Lung (tissue), 12 donors: Measurements from ENCODE around the gene HOXD13. TPM values are rescaled to one million over a fixed set of nuclear protein-coding genes. Genes with fewer than 3 reads are reported as not detected.

Experiments
- ATAC-seq: fragments of 200-7000 bp; cut with Tn5 transposase; one replicate; pipeline ENCODE4 v1.9.1; 2020; ENCODE audit warnings: moderate number of reproducible peaks; ENCODE audit not compliant: insufficient read depth, low FRiP score
- DNase-seq, 3 donors: peaks; one replicate each; pipeline ENCODE4 v3.0.0-alpha.2; 2013 to 2017
- H3K27ac ChIP-seq, 2 donors: one replicate each; pipeline ENCODE4 v1.5.1; 2013; ENCODE audit warnings: mild to moderate bottlenecking in 2 of 2, moderate library complexity in 2 of 2, control low read depth in 1 of 2, inconsistent platforms in 1 of 2, low read depth in 1 of 2, low read length in 1 of 2
- H3K27me3 ChIP-seq, 3 donors: one replicate each; pipeline ENCODE4 v1.5.1; 2013; ENCODE audit warnings: low read length in 2 of 3; ENCODE audit not compliant: control insufficient read depth in 3 of 3, insufficient read depth in 3 of 3
- H3K36me3 ChIP-seq, 4 donors: one replicate each; pipeline ENCODE4 v1.5.1; 2013; ENCODE audit warnings: low read length in 4 of 4, mild to moderate bottlenecking in 1 of 4, moderate library complexity in 1 of 4; ENCODE audit not compliant: control insufficient read depth in 4 of 4, insufficient read depth in 4 of 4
- H3K4me1 ChIP-seq, 5 donors: one replicate each; pipeline ENCODE4 v1.5.1; 2013; ENCODE audit warnings: low read length in 5 of 5, mild to moderate bottlenecking in 2 of 5, moderate library complexity in 1 of 5; ENCODE audit not compliant: control insufficient read depth in 5 of 5, insufficient read depth in 5 of 5
- H3K4me3 ChIP-seq: one replicate; pipeline ENCODE4 v1.5.1; 2013; ENCODE audit warnings: mild to moderate bottlenecking, control low read depth, moderate library complexity
- H3K9ac ChIP-seq, 2 donors: one replicate each; pipeline ENCODE4 v1.5.1; 2013; ENCODE audit warnings: low read length in 2 of 2, control low read depth in 1 of 2; ENCODE audit not compliant: insufficient read depth in 1 of 2
- H3K9me3 ChIP-seq, 4 donors: one replicate each; pipeline ENCODE4 v1.5.1; 2013; ENCODE audit warnings: low read length in 3 of 4, mild to moderate bottlenecking in 1 of 4, moderate library complexity in 1 of 4; ENCODE audit not compliant: control insufficient read depth in 4 of 4, insufficient read depth in 3 of 4
- CTCF ChIP-seq: IDR thresholded peaks from 2 replicates; pipeline ENCODE4 v1.5.1; 2012; ENCODE audit warnings: mild to moderate bottlenecking; ENCODE audit errors: control extremely low read depth, extremely low read depth
- WGBS, 2 donors: extraction: QIAGEN DNeasy Blood & Tissue Kit; methylation state at CpG; one replicate each; pipeline ENCODE4 v1.1.7; 2013; 5-methylcytosine and 5-hydroxymethylcytosine counted together
- polyA plus RNA-seq, 2 donors: library from polyadenylated mRNA; stranded (reverse); fragments of 200-250 nt; gene quantifications; one replicate each; pipeline ENCODE4 v1.2.1, GENCODE V29; 2013
- total RNA-seq, 2 donors: library from RNA; depleted of rRNA in 1 of 2; stranded (reverse); fragments of >200 nt in 1 of 2; gene quantifications; one replicate each; pipeline ENCODE4 v1.2.1, GENCODE V29; 2014 to 2021
- donor health status: control.
- donor health status: control.
- donor health status: Bipolar disorder and iron deficiency.
- donor health status: healthy.
- donor health status: DM: yes; HTN: yes; CAD: no.

The HOXD13 gene
- total and polyA plus RNA-seq, 4 donors = not detected

- peak; percentile 78 for TF ChIP-seq CTCF
- 4% methylated on average over 13 of the region's 13 CpGs for WGBS, 2 donors
- Histone ChIP-seq H3K27ac (no peak overlapping the region), H3K36me3 (no peaks in the 10 kb centered on the region), H3K9me3 (peaks cover 0 to 7% (median 0%) of the 10 kb centered on the region in 4 donors), H3K27me3 (peaks cover 23 to 82% (median 79%) of the 10 kb centered on the region in 3 donors), H3K9ac (no peak overlapping the region), H3K4me1 (peaks cover 0 to 17% (median 8%) of the 10 kb centered on the region in 5 donors), H3K4me3 (no peak overlapping the region)
- ATAC-seq (no peak), DNase-seq (peak; percentile 74 to 85 (median 85))
Measured at GRCh38 chr2:176126929-176127773, 34.6 kb downstream of the HOXD13 start.

GRCh38 chr2:176127774-176128072, 35.2 kb downstream of the HOXD13 start:
- 19 to 22% methylated on average over 4 of the region's 4 CpGs for WGBS, 2 donors
- ATAC-seq = no peak
- DNase-seq = no peak
- Histone ChIP-seq H3K27ac (no peak overlapping the region), H3K27me3 (peaks cover 23 to 85% (median 84%) of the 10 kb centered on the region in 3 donors), H3K9me3 (peaks cover 0 to 7% (median 0%) of the 10 kb centered on the region in 4 donors), H3K9ac (no peak overlapping the region), H3K36me3 (no peaks in the 10 kb centered on the region), H3K4me3 (no peak overlapping the region), H3K4me1 (peaks cover 0 to 15% (median 8%) of the 10 kb centered on the region in 5 donors)
- TF ChIP-seq CTCF = no peak

DNA sequence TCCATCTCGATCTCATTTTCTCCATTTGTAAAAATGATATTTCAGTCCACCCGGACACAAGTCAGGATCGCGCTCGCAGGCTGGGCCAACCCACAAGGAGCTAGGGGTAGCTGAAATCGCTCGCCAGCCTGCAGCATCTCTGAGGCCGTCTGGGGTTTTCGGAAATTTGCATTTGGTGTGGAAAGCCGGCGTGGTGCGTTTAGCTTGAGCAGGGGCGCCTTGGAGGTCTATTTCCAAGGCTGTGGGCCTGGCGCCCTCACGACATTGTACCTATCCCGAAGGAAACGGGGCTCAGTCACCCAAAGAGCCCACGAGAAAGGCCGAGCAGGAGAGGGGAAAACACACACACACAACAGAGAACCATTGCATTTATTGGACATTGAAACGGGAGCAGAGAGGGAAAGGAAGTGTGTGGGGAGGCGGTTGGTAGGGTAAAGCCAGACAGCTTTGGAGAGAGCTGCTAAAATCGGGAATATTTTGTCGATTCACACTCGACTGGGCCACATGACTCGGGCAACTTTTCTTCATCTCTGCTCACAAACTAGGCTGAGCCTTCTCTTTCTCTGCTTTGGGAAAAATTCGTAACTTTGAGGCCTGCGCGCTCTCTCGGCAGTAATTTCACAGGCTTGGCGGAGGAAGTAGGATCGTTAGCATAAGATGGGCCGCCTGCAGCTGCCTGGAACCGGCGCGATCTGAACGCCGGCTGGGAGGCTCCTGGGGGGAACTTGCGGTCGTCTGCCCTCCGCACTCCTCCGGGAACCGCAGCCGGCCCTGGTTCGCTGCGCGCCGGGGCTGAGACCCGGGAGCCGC, 35.9 kb downstream of the HOXD13 start:
- DNase-seq (peak; percentile 59 to 73 (median 68)), ATAC-seq (no peak)
- Histone ChIP-seq H3K27ac (no peak overlapping the region), H3K9ac (no peak overlapping the region), H3K27me3 (peaks cover 23 to 89% (median 88%) of the 10 kb centered on the region in 3 donors), H3K36me3 (no peaks in the 10 kb centered on the region), H3K4me1 (peaks cover 0 to 9% (median 5%) of the 10 kb centered on the region in 5 donors), H3K9me3 (peaks cover 0 to 4% (median 0%) of the 10 kb centered on the region in 4 donors), H3K4me3 (no peak overlapping the region)
- 8 to 13% methylated on average over 49 of the region's 49 CpGs for WGBS, 2 donors
- no peak for TF ChIP-seq CTCF
